K562 (cell line): ENCODE measurements around the gene RNF34. TPM values are rescaled to one million over a fixed set of nuclear protein-coding genes. Genes with fewer than 3 reads are reported as not detected.
A peak's percentile ranks its signal among the peaks of the same experiment; 100 is the strongest.

ENCODE experiments used
- ATAC-seq: fragments of 200-7000 bp; cut with Tn5 transposase; 3 replicates; pipeline ENCODE4 v1.9.1; 2020; ENCODE audit warnings: moderate library complexity
- BruUV-seq: library from RNA; stranded (reverse); fragments of 400-500 nt; replicated peaks from 2 replicates; lab custom pipeline; 2021; lab: Mats Ljungman, UMichigan
- CTCF ChIA-PET: fragments of 300-600 bp; formaldehyde crosslinking; extraction: SDS; loops from one replicate; lab custom pipeline; 2021; ENCODE audit warnings: low intra/inter-chr PET ratio; lab: Yijun Ruan, JAX
- POLR2A ChIA-PET: fragments of 300-600, 350-650 bp; sonication (Branson Sonifier 250); formaldehyde crosslinking; extraction: SDS; loops from one replicate; lab custom pipeline; 2021; ENCODE audit warnings: antibody characterized with exemption, inconsistent platforms; lab: Yijun Ruan, JAX
- DNase-seq, 4 experiments: peaks; one replicate each; pipeline versions ENCODE4 v3.0.0 to v3.0.0-alpha.2; 2011 to 2018; ENCODE audit warnings: low spot score in 3 of 4, mixed read lengths in 3 of 4; ENCODE audit errors: extremely low read depth in 1 of 4
- FAIRE-seq: peaks from 2 replicates; lab custom pipeline; 2011; peaks lifted over from hg19 to GRCh38; lab: Jason Lieb, UNC
- H2AFZ ChIP-seq: 2 replicates; pipeline ENCODE4 v1.6.0; 2011; ENCODE audit warnings: low read depth, low read length, control low read depth, inconsistent platforms
- H3K27ac ChIP-seq: fragments of 200-600 bp; 3 replicates; pipeline ENCODE4 v1.8.0; 2011; ENCODE audit warnings: low read depth, mild to moderate bottlenecking, control low read depth, inconsistent platforms, low read length, moderate library complexity, mixed read lengths; ENCODE audit errors: extremely low read depth
- H3K27me3 ChIP-seq, 2 experiments: fragments of 300-600 bp in 1 of 2; 2 replicates in 1 of 2; 3 replicates in 1 of 2; pipeline versions ENCODE4 v1.6.0 to v1.8.0; 2011; ENCODE audit warnings: inconsistent platforms in 2 of 2, low read length in 2 of 2, mild to moderate bottlenecking in 1 of 2, mixed read lengths in 1 of 2, moderate library complexity in 1 of 2; ENCODE audit not compliant: control insufficient read depth in 2 of 2, insufficient read depth in 2 of 2
- H3K36me3 ChIP-seq: fragments of 300-600 bp; 3 replicates; pipeline ENCODE4 v1.8.0; 2011; ENCODE audit warnings: mild to moderate bottlenecking, low read length, inconsistent platforms; ENCODE audit not compliant: control insufficient read depth, insufficient read depth
- H3K4me1 ChIP-seq, 2 experiments: fragments of 200-600 bp in 1 of 2; replicated peaks in 1 of 2; 2 replicates in 1 of 2; 3 replicates in 1 of 2; pipeline versions ENCODE4 v1.5.1 to v1.8.0; 2011; ENCODE audit warnings: inconsistent platforms in 2 of 2, low read length in 2 of 2, mild to moderate bottlenecking in 1 of 2, mixed read lengths in 1 of 2, moderate library complexity in 1 of 2; ENCODE audit not compliant: control insufficient read depth in 2 of 2, insufficient read depth in 2 of 2
- H3K4me2 ChIP-seq: 2 replicates; pipeline ENCODE4 v1.6.1; 2011; ENCODE audit warnings: low read length, control low read depth, inconsistent platforms, mixed read lengths; ENCODE audit not compliant: insufficient read depth
- H3K4me3 ChIP-seq: fragments of 200-600 bp; sonication (generic), shearing (Covaris generic); 2 replicates; pipeline ENCODE4 v1.5.1; 2016; ENCODE audit warnings: control low read depth, inconsistent platforms
- H3K79me2 ChIP-seq: fragments of 200-600 bp; 3 replicates; pipeline ENCODE4 v1.8.0; 2011; ENCODE audit warnings: low read length, inconsistent platforms; ENCODE audit not compliant: control insufficient read depth, insufficient read depth
- H3K9ac ChIP-seq, 2 experiments: 2 replicates each; pipeline versions ENCODE4 v1.6.0 to v1.6.1; 2011; ENCODE audit warnings: low read depth in 2 of 2, low read length in 2 of 2, control low read depth in 1 of 2, inconsistent platforms in 1 of 2, mild to moderate bottlenecking in 1 of 2, mixed read lengths in 1 of 2; ENCODE audit not compliant: insufficient read depth in 1 of 2
- H3K9me1 ChIP-seq: one replicate; pipeline ENCODE4 v1.6.0; 2011; ENCODE audit warnings: inconsistent platforms, mild to moderate bottlenecking, low read length, moderate library complexity; ENCODE audit not compliant: control insufficient read depth, insufficient read depth
- H3K9me3 ChIP-seq: replicated peaks from 2 replicates; pipeline ENCODE4 v1.5.1; 2011; ENCODE audit warnings: low read depth, low read length, inconsistent platforms; ENCODE audit not compliant: control insufficient read depth, insufficient read depth
- H4K20me1 ChIP-seq: replicated peaks from 2 replicates; pipeline ENCODE4 v1.6.1; 2011; ENCODE audit warnings: low read length, inconsistent platforms, mixed read lengths; ENCODE audit not compliant: control insufficient read depth, insufficient read depth
- C11orf30 ChIP-seq: fragments of 450-650 bp; IDR thresholded peaks from 2 replicates; pipeline ENCODE4 v1.6.1; 2016; ENCODE audit warnings: low read depth, mild to moderate bottlenecking
- DPF2 ChIP-seq: fragments of 450-650 bp; IDR thresholded peaks from 2 replicates; pipeline ENCODE4 v1.6.1; 2016
- E2F6 ChIP-seq, 2 experiments: IDR thresholded peaks; 2 replicates each; pipeline ENCODE4 v1.6.1; 2011; ENCODE audit warnings: borderline replicate concordance in 1 of 2, control low read depth in 1 of 2, low read depth in 1 of 2, low read length in 1 of 2, mild to moderate bottlenecking in 1 of 2, mixed read lengths in 1 of 2, moderate library complexity in 1 of 2; ENCODE audit not compliant: insufficient read depth in 1 of 2, insufficient read length in 1 of 2, poor library complexity in 1 of 2, severe bottlenecking in 1 of 2; ENCODE audit errors: extremely low read depth in 1 of 2
- HEY1 ChIP-seq: fragments of 250-450 bp; sonication (Bioruptor Pico); IDR thresholded peaks from 2 replicates; pipeline ENCODE4 v1.5.0; 2020; ENCODE audit warnings: mild to moderate bottlenecking, moderate library complexity, borderline replicate concordance
- JUND ChIP-seq, 2 experiments: IDR thresholded peaks; 2 replicates in 1 of 2; 3 replicates in 1 of 2; pipeline ENCODE4 v1.6.1; 2011; ENCODE audit warnings: borderline replicate concordance in 2 of 2, low read depth in 2 of 2, low read length in 2 of 2, improper control_type of control experiment in 1 of 2, missing biosample characterization in 1 of 2, missing genetic modification characterization in 1 of 2, missing genetic modification reagents in 1 of 2
- MAFF ChIP-seq: IDR thresholded peaks from 2 replicates; pipeline ENCODE4 v1.6.1; 2012; ENCODE audit warnings: low read length, improper control_type of control experiment
- NFE2 ChIP-seq: IDR thresholded peaks from 2 replicates; pipeline ENCODE4 v1.6.1; 2014; ENCODE audit warnings: antibody characterized with exemption, low read depth
- NFE2L1 ChIP-seq: fragments of 450-650 bp; IDR thresholded peaks from 2 replicates; pipeline ENCODE4 v1.6.1; 2016; ENCODE audit warnings: missing genetic modification characterization, low read depth, mild to moderate bottlenecking, missing compliant biosample characterization, moderate library complexity, borderline replicate concordance
- SMAD3 ChIP-seq: fragments of 450-650 bp; formaldehyde crosslinking; conservative IDR thresholded peaks from 2 replicates; pipeline ENCODE4 v1.4.0; 2020; ENCODE audit warnings: mild to moderate bottlenecking
- SRSF1 ChIP-seq: fragments of 200-400 bp; formaldehyde crosslinking; IDR thresholded peaks from 2 replicates; pipeline ENCODE4 v1.6.1; 2017; ENCODE audit warnings: mild to moderate bottlenecking, low read depth, low read length, moderate library complexity
- TAF15 ChIP-seq: fragments of 200-400 bp; formaldehyde crosslinking; IDR thresholded peaks from 2 replicates; pipeline ENCODE4 v1.6.1; 2017; ENCODE audit warnings: mild to moderate bottlenecking, low read depth, low read length, moderate library complexity
- ZNF316 ChIP-seq: fragments of 450-650 bp; IDR thresholded peaks from 2 replicates; pipeline ENCODE4 v1.6.1; 2016
- ZNF436 ChIP-seq: fragments of 250-450, 450-650 bp; sonication (Bioruptor Pico); formaldehyde crosslinking; IDR thresholded peaks from 2 replicates; pipeline ENCODE4 v1.7.0; 2020; ENCODE audit warnings: mild to moderate bottlenecking
- WGBS: fragments of 100-300 bp; shearing (Covaris generic); methylation state at CpG from one replicate; pipeline ENCODE4 v1.1.6; 2016; ENCODE audit warnings: low coverage, mixed read lengths; ENCODE audit not compliant: insufficient coverage; ENCODE audit errors: missing lambda C conversion rate; 5-methylcytosine and 5-hydroxymethylcytosine counted together
- in situ Hi-C: fragments of 300-500 bp; cut with MboI; formaldehyde crosslinking; loops from 4 replicates; pipeline ENCODE4 v1.15.0; 2018; ENCODE audit warnings: inconsistent platforms, mixed read lengths
- intact Hi-C: fragments of 100-400 bp; cut with micrococcal nuclease; formaldehyde crosslinking; loops from 2 replicates; pipeline ENCODE4 v1.14.2; 2022
- polyA plus RNA-seq, 8 experiments: library from polyadenylated mRNA; depleted of rRNA in 4 of 8; stranded (reverse) in 5 of 8; unstranded in 3 of 8; fragments of >200 nt; fragmentation: Nextera tagmentation in 2 of 8; fragmentation: Illumina TruSeq in 1 of 8; extraction: Ambion mirVana in 2 of 8; extraction: Trizol in 1 of 8; gene quantifications; 2 replicates each; pipeline versions ENCODE4 v1.2.1 to v1.2.3, GENCODE V29; 2011 to 2014; ENCODE audit warnings: inconsistent platforms in 1 of 8, missing spikeins in 1 of 8
- total RNA-seq, 7 experiments: library from RNA; depleted of rRNA in 6 of 7; stranded (reverse); fragments of >200 nt in 6 of 7; fragmentation: Illumina TruSeq in 2 of 7; extraction: Trizol in 2 of 7; gene quantifications; 2 replicates each; pipeline versions ENCODE4 v1.2.1 to v1.2.3, GENCODE V29; 2011 to 2021; ENCODE audit warnings: low replicate concordance in 1 of 7
- TF ChIP-seq, protein P1 (sequence below): fragments of 450-650 bp; IDR thresholded peaks from 2 replicates; pipeline ENCODE4 v1.6.1; 2017; ENCODE audit warnings: antibody characterized with exemption, mild to moderate bottlenecking
- TF ChIP-seq, protein P2 (sequence below): fragments of 200-800 bp; sonication (Bioruptor generic); IDR thresholded peaks from 2 replicates; pipeline ENCODE4 v1.6.1; 2017; ENCODE audit warnings: missing genetic modification characterization, missing compliant biosample characterization

Gene RNF34
- total and polyA plus RNA-seq, 9 of the 15 experiments (the other 6 are each of a cell fraction or from before 2014, with no cell fraction given), result 41.7 to 88.9 (median 54.1) TPM

- Histone ChIP-seq H3K4me3 (no peak overlapping the region), H3K9me3 (no peaks in the 10 kb centered on the region), H3K9me1 (no peaks in the 10 kb centered on the region), H2AFZ (peak overlapping the region; percentile 53), H3K79me2 (no peaks in the 10 kb centered on the region), H3K4me2 (no peak overlapping the region), H3K36me3 (no peaks in the 10 kb centered on the region), H3K27me3 (no peaks in the 10 kb centered on the region), H4K20me1 (no peaks in the 10 kb centered on the region), H3K27ac (no peak overlapping the region), H3K4me1 (peaks cover 4 to 14% of the 10 kb centered on the region in 2 experiments; a peak in 3 of 5 replicates), H3K9ac (no peak overlapping the region; a peak in 1 of 4 replicates)
- ChIA-PET POLR2A (interaction anchor here (0.6 to 1.1 kb wide), 5 partner anchors 11 to 415 kb away, joined by 3 read pairs; partner anchors contain the start of gene RNF34), CTCF (no interaction called here)
- peak in 3 of 4 experiments; percentile 12 to 45 (median 41) for DNase-seq
- intact Hi-C loops, result no loop called here
- WGBS, result 48% methylated on average over 5 of the region's 5 CpGs
- peak; percentile 70 for ATAC-seq
- in situ Hi-C loops, result no loop called here
- FAIRE-seq, result peak; percentile 29
- no TSS peak for BruUV-seq
- peak; percentile 42; the same call in 1 of the 2 replicates for TF ChIP-seq DPF2
- peak; percentile 84 for TF ChIP-seq NFE2
- peak; percentile 30; the same call in 1 of the 2 replicates for TF ChIP-seq MAFF
- no peak for TF ChIP-seq SRSF1
- TF ChIP-seq ZNF316, result peak; percentile 86
- no peak for TF ChIP-seq HEY1
- TF ChIP-seq, protein P1, sequence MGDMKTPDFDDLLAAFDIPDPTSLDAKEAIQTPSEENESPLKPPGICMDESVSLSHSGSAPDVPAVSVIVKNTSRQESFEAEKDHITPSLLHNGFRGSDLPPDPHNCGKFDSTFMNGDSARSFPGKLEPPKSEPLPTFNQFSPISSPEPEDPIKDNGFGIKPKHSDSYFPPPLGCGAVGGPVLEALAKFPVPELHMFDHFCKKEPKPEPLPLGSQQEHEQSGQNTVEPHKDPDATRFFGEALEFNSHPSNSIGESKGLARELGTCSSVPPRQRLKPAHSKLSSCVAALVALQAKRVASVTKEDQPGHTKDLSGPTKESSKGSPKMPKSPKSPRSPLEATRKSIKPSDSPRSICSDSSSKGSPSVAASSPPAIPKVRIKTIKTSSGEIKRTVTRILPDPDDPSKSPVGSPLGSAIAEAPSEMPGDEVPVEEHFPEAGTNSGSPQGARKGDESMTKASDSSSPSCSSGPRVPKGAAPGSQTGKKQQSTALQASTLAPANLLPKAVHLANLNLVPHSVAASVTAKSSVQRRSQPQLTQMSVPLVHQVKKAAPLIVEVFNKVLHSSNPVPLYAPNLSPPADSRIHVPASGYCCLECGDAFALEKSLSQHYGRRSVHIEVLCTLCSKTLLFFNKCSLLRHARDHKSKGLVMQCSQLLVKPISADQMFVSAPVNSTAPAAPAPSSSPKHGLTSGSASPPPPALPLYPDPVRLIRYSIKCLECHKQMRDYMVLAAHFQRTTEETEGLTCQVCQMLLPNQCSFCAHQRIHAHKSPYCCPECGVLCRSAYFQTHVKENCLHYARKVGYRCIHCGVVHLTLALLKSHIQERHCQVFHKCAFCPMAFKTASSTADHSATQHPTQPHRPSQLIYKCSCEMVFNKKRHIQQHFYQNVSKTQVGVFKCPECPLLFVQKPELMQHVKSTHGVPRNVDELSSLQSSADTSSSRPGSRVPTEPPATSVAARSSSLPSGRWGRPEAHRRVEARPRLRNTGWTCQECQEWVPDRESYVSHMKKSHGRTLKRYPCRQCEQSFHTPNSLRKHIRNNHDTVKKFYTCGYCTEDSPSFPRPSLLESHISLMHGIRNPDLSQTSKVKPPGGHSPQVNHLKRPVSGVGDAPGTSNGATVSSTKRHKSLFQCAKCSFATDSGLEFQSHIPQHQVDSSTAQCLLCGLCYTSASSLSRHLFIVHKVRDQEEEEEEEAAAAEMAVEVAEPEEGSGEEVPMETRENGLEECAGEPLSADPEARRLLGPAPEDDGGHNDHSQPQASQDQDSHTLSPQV, result no peak
- TF ChIP-seq C11orf30, result peak; percentile 88
- TF ChIP-seq TAF15, result no peak
- TF ChIP-seq JUND (IDR thresholded peaks at IDR 0.05; ENCODE audit: borderline replicate concordance, low read depth, low read length), result peak; percentile 36; the same call in 1 of the 2 replicates
- TF ChIP-seq JUND (tag; IDR thresholded peaks at IDR 0.05; ENCODE audit: borderline replicate concordance, low read depth, low read length), result no peak
- TF ChIP-seq, protein P2, sequence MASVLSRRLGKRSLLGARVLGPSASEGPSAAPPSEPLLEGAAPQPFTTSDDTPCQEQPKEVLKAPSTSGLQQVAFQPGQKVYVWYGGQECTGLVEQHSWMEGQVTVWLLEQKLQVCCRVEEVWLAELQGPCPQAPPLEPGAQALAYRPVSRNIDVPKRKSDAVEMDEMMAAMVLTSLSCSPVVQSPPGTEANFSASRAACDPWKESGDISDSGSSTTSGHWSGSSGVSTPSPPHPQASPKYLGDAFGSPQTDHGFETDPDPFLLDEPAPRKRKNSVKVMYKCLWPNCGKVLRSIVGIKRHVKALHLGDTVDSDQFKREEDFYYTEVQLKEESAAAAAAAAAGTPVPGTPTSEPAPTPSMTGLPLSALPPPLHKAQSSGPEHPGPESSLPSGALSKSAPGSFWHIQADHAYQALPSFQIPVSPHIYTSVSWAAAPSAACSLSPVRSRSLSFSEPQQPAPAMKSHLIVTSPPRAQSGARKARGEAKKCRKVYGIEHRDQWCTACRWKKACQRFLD (CRISPR knock-in tag), result no peak
- TF ChIP-seq NFE2L1 (tag), result peak; percentile 13; the same call in 1 of the 2 replicates
- TF ChIP-seq SMAD3 (CRISPR knock-in tag), result no peak
- no peak for TF ChIP-seq ZNF436 (CRISPR knock-in tag)
- no peak for TF ChIP-seq E2F6 (IDR thresholded peaks at IDR 0.05; ENCODE audit: borderline replicate concordance in 1 of 2, extremely low read depth in 1 of 2, insufficient read depth in 1 of 2, insufficient read length in 1 of 2, low read depth in 1 of 2, low read length in 1 of 2, poor library complexity in 1 of 2, severe bottlenecking in 1 of 2)
These were observed 11.4 kb upstream of the RNF34 start for GRCh38 chr12:121388421-121388981.
